Panc1 (cell line): ENCODE data around the gene ZIC4.

Experiments
- POLR2AphosphoS5 ChIP-seq: IDR thresholded peaks from 2 replicates; pipeline ENCODE4 v1.6.1; 2012; ENCODE audit warnings: mild to moderate bottlenecking, low read depth, low read length, moderate library complexity
- SIN3A ChIP-seq: IDR thresholded peaks from 2 replicates; pipeline ENCODE4 v1.6.1; 2012; ENCODE audit warnings: low read depth, mild to moderate bottlenecking, low read length, moderate library complexity, borderline replicate concordance; ENCODE audit not compliant: insufficient read depth
- TF ChIP-seq, protein P1 (sequence below), 2 experiments: IDR thresholded peaks; 2 replicates each; pipeline ENCODE4 v1.6.1; 2011 to 2012; ENCODE audit warnings: low read depth in 2 of 2, control low read depth in 1 of 2, low read length in 1 of 2, mild to moderate bottlenecking in 1 of 2, moderate library complexity in 1 of 2; ENCODE audit not compliant: insufficient read depth in 1 of 2
- TF ChIP-seq, protein P2 (sequence below): fragments of 450-650 bp; IDR thresholded peaks from 2 replicates; pipeline ENCODE4 v1.5.1; 2017; ENCODE audit warnings: mild to moderate bottlenecking

DNA sequence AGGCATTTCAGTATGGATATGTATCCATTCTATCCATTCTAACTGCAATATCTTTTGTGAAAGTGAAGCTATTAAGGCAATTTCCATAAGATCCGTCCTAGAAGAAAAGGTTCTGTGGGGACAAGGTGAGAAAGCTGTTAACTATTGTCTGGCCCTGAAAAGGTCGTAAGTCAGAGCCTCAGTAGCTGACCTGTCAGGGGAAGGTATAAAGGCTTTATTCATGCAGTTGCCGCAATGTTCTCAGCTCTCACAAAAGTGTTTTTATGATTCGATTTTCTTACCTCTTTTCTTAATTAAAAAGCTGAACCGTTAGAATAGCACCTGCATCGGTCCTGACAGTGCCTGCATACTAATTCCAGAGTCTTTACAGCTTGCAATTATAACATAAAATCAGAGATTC lies 24.7 kb downstream of the ZIC4 start:
- TF ChIP-seq, protein P1, sequence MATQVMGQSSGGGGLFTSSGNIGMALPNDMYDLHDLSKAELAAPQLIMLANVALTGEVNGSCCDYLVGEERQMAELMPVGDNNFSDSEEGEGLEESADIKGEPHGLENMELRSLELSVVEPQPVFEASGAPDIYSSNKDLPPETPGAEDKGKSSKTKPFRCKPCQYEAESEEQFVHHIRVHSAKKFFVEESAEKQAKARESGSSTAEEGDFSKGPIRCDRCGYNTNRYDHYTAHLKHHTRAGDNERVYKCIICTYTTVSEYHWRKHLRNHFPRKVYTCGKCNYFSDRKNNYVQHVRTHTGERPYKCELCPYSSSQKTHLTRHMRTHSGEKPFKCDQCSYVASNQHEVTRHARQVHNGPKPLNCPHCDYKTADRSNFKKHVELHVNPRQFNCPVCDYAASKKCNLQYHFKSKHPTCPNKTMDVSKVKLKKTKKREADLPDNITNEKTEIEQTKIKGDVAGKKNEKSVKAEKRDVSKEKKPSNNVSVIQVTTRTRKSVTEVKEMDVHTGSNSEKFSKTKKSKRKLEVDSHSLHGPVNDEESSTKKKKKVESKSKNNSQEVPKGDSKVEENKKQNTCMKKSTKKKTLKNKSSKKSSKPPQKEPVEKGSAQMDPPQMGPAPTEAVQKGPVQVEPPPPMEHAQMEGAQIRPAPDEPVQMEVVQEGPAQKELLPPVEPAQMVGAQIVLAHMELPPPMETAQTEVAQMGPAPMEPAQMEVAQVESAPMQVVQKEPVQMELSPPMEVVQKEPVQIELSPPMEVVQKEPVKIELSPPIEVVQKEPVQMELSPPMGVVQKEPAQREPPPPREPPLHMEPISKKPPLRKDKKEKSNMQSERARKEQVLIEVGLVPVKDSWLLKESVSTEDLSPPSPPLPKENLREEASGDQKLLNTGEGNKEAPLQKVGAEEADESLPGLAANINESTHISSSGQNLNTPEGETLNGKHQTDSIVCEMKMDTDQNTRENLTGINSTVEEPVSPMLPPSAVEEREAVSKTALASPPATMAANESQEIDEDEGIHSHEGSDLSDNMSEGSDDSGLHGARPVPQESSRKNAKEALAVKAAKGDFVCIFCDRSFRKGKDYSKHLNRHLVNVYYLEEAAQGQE (IDR thresholded peaks at IDR 0.05; ENCODE audit: insufficient read depth in 1 of 2, low read depth in 2 of 2, low read length in 1 of 2): no peak
- TF ChIP-seq POLR2AphosphoS5 (no peak), SIN3A (no peak)
- TF ChIP-seq, protein P2, sequence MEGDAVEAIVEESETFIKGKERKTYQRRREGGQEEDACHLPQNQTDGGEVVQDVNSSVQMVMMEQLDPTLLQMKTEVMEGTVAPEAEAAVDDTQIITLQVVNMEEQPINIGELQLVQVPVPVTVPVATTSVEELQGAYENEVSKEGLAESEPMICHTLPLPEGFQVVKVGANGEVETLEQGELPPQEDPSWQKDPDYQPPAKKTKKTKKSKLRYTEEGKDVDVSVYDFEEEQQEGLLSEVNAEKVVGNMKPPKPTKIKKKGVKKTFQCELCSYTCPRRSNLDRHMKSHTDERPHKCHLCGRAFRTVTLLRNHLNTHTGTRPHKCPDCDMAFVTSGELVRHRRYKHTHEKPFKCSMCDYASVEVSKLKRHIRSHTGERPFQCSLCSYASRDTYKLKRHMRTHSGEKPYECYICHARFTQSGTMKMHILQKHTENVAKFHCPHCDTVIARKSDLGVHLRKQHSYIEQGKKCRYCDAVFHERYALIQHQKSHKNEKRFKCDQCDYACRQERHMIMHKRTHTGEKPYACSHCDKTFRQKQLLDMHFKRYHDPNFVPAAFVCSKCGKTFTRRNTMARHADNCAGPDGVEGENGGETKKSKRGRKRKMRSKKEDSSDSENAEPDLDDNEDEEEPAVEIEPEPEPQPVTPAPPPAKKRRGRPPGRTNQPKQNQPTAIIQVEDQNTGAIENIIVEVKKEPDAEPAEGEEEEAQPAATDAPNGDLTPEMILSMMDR: no peak
